ENCODE data around the gene LRRC37A. TPM values are rescaled to one million over a fixed set of nuclear protein-coding genes. Genes with fewer than 3 reads are reported as not detected.
"Not testable (repeated sequence)": the region's sequence is repeated elsewhere in the genome, so short reads cannot be mapped to it uniquely, and the experiment has no call there.

LRRC37A gene
- total RNA-seq, 6 experiments from 2014 or later, result 0.44 to 0.95 (median 0.63) TPM

DNA sequence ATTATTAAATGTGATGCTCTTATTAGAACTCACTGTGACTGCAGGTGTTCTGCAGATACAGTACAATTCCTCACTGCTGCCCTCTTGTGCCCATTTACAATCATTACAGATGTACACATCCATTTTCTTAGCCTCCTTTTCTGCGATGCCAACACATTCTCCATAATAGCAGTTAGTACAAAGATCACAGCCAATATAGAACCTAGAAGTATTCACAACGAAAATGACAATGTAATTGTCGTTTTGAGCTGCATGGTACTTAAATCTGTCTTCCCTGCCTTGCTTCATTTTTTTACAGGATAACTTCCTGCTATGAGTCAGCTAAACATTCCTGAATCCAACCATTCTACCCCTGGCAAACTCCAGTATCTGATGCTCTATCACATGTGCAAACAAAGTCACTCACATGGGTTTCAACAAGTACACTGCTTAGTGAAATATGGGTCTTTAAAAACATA lies 8.1 kb upstream of the LRRC37A start:
- H3K4me3 ChIP-seq; H3K9me3 ChIP-seq; H3K27ac ChIP-seq; H3K36me3 ChIP-seq; H3K27me3 ChIP-seq; H3K4me1 ChIP-seq; intact Hi-C loops (cut with DNase I): not testable (repeated sequence)
- ATAC-seq (peak; percentile 94 to 96 (median 94)), DNase-seq (peak in 1 of 3 donors; percentile 55)
- TF ChIP-seq, protein P1, sequence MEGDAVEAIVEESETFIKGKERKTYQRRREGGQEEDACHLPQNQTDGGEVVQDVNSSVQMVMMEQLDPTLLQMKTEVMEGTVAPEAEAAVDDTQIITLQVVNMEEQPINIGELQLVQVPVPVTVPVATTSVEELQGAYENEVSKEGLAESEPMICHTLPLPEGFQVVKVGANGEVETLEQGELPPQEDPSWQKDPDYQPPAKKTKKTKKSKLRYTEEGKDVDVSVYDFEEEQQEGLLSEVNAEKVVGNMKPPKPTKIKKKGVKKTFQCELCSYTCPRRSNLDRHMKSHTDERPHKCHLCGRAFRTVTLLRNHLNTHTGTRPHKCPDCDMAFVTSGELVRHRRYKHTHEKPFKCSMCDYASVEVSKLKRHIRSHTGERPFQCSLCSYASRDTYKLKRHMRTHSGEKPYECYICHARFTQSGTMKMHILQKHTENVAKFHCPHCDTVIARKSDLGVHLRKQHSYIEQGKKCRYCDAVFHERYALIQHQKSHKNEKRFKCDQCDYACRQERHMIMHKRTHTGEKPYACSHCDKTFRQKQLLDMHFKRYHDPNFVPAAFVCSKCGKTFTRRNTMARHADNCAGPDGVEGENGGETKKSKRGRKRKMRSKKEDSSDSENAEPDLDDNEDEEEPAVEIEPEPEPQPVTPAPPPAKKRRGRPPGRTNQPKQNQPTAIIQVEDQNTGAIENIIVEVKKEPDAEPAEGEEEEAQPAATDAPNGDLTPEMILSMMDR (IDR thresholded peaks at IDR 0.05), result peak; percentile 70 to 86 (median 78)
- 2% methylated on average over 3 of the region's 3 CpGs for WGBS (ENCODE audit: insufficient coverage, low coverage, low lambda C conversion rate, missing lambda C conversion rate)

DNA sequence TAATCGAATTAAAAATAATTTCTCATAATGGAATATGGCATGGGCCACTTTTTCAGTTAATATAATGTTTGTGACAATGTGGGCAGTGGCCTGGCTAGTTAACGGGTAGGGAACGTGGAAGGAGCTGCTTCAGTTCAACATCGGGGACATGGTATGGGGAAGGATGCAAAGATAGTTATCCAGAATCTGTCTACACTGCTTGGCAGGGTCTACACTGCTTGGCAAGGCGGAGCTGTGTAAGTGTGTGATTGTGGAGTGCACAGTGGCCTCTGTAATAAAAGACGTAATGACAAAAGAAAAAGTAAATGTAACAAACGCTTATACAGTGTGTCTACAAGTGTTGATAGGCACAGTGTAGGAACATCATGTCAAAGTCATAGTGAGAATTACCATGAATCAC lies 7.3 kb upstream of the LRRC37A start:
- H3K36me3 ChIP-seq; H3K9me3 ChIP-seq; H3K4me3 ChIP-seq; H3K4me1 ChIP-seq; DNase-seq; intact Hi-C loops (cut with DNase I); H3K27ac ChIP-seq; ATAC-seq; H3K27me3 ChIP-seq: not testable (repeated sequence)
- WGBS (ENCODE audit: insufficient coverage, low coverage, low lambda C conversion rate, missing lambda C conversion rate), result 75% methylated on average over 6 of the region's 7 CpGs

DNA sequence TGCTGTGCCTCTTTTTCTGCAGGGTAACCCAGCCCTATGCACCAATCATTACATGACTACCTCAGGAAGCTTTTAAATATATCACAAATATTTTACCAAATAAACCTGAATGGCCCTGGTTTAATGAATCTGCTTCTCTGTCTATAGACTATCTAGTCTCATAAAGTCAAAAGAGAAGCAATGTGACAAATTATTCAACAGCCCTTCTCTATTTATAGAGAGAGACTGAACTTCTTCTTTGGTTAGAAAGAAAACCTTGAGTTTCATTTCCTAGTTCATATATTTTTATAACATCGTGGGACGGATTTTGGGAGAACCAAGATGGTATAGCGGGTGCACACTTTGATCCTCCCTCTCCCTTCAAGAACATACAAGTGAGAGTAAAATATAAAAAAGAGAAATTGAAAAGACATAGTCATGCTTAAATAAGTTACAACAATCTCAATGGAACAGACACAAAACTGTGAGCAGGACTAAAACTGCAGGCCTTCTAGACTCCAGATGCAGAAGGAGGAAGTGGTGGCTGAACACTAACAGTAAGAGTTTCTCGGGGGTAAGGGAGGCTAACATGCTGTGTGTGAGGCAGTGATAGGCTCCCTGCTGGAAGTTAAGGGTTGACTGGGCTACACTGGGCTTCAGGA lies 3.9 kb upstream of the LRRC37A start:
- intact Hi-C loops (cut with DNase I); H3K36me3 ChIP-seq; H3K27me3 ChIP-seq; H3K4me1 ChIP-seq; H3K27ac ChIP-seq; H3K9me3 ChIP-seq; H3K4me3 ChIP-seq; DNase-seq: not testable (repeated sequence)
- 59% methylated on average over 4 of the region's 4 CpGs for WGBS (ENCODE audit: insufficient coverage, low coverage, low lambda C conversion rate, missing lambda C conversion rate)
- peak; percentile 32 to 78 (median 50) for ATAC-seq

DNA sequence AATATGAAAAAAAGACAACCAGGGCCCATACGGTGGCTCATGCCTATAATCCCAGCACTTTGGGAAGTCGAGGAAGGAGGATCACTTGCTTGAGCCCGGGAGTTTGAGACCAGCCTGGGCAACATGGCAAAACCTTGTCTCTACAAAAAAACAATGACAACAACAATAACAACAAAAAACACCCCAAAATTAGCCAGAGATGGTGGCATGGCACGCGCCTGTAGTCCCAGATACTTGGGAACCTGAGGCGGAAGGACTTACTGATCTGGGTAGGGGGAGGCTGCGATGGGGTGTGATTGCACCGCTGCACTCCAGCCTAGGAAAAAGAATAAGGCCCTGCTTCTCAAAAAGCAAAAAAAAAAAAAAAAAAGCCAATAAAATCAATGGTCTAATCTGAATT lies 3.3 kb upstream of the LRRC37A start:
- H3K27me3 ChIP-seq; intact Hi-C loops (cut with DNase I); H3K9me3 ChIP-seq; H3K36me3 ChIP-seq; H3K4me1 ChIP-seq; DNase-seq; H3K4me3 ChIP-seq; ATAC-seq; H3K27ac ChIP-seq: not testable (repeated sequence)
- WGBS (ENCODE audit: insufficient coverage, low coverage, low lambda C conversion rate, missing lambda C conversion rate), result 90% methylated on average over 7 of the region's 8 CpGs

DNA sequence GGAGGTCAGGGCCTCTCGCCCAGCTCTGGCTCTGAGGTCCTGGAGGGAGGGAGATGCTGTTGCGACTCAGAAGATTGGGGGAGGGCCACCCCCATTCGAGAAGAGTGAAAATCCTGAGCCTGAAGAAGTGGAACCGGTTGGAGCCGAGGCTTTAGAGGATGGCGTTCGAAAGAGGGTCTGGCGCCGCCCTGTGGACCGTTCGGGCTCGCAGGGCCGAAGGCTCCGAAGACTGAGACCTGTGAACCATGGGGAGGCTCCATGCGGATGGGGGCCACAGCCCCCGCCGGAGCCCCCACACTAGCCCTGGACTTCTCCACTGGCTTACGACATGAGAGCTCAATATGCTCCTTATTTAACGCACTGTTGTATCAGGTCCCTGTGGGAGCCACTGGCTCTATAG lies 46.3 kb downstream of the LRRC37A start:
- H3K36me3 ChIP-seq; H3K4me1 ChIP-seq; H3K9me3 ChIP-seq; H3K27ac ChIP-seq; H3K4me3 ChIP-seq; ATAC-seq; intact Hi-C loops (cut with DNase I); DNase-seq; H3K27me3 ChIP-seq: not testable (repeated sequence)
- WGBS (ENCODE audit: insufficient coverage, low coverage, low lambda C conversion rate, missing lambda C conversion rate), result no CpG with 5 or more reads among the region's 19 CpGs

DNA sequence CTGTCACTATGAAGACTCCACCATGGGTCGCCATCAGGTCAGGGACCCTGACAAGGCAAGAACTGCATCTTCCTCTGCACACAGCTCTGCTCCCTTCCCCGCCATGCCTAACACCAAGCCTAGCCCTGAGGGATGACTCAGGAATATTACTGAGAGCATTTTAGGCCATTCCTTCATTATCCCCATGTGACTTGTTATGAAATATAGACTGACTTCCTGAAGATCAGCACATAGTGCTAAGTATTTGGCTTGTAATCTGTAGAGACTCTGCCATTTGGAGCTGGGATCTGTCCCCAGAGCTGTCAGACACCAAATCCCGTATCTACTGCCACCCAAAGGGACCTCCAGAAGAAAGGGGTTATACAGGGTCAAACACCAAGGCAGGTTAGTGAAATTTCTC lies 47.2 kb downstream of the LRRC37A start:
- H3K4me1 ChIP-seq; H3K27me3 ChIP-seq; H3K27ac ChIP-seq; H3K9me3 ChIP-seq; intact Hi-C loops (cut with DNase I); DNase-seq; H3K4me3 ChIP-seq; H3K36me3 ChIP-seq: not testable (repeated sequence)
- peak; percentile 35 to 47 (median 46) for ATAC-seq
- WGBS (ENCODE audit: insufficient coverage, low coverage, low lambda C conversion rate, missing lambda C conversion rate), result no CpG with 5 or more reads among the region's 3 CpGs

DNA sequence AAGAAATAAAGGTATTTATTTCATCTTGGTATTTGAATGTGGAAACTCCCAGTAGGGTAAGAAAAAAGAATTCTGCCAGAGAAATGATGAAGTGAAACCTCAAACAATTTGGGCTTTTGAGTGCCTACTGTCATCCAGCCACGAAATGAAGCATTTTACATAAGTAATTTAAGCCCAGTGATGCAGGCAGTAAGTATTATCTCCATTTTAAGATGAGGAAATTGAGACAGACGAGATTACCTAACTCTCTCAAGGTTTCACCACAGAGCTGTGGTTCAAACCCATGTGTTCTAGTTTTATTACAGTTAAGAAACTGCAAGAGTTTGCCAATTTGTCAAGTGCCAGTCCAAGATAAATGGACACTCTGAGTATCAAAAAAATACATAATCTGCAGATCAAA lies 53.4 kb downstream of the LRRC37A start:
- DNase-seq, result not testable (repeated sequence)
- ATAC-seq, result peak in 2 of 4 donors; percentile 21 to 43
- no CpG with 5 or more reads among the region's 2 CpGs for WGBS (ENCODE audit: insufficient coverage, low coverage, low lambda C conversion rate, missing lambda C conversion rate)

DNA sequence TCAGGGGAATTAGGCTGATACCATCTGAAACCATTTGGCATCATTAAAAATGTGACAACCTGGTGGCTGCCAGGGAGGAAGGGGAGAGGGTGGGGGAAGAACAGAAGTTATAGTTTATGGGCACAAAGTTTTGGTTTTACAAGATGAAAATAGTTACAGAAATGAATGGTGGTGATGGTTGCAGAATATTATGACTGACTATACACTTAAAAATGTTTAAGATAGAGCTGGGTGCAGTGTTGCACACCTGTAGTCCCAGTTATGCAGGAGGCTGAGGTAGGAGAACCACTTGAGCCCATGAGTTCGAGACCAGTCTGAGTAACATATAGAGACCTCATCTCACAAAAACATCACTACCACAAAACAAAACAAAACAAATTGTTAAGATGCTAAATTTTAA lies 54.1 kb downstream of the LRRC37A start:
- not testable (repeated sequence) for ATAC-seq

More for the DNA sequence above, 53.4 kb downstream of the LRRC37A start:
- H3K27ac ChIP-seq; H3K36me3 ChIP-seq; H3K9me3 ChIP-seq; H3K4me3 ChIP-seq; intact Hi-C loops (cut with DNase I); H3K4me1 ChIP-seq; H3K27me3 ChIP-seq: not testable (repeated sequence)

DNA sequence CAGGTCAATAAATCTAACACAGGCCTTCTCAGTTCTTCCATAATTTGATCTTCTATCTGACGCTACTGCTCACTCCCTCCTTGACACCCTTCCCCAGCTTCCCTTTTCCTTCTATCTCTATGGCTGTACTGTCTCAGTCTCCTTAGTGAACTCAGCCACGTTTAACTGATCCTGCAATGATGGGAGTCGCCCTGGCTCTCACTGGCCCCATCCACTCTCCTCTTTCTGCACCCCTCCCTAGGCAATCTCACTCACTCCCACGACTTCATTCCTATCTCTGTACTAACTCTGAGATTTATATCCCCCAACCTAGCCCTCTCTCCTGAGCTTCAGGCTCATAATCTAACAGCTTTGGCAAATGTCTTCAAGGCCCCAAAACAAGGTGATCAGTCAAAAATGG lies 58.9 kb downstream of the LRRC37A start:
- peak in 1 of 4 donors; percentile 14 for ATAC-seq
- H3K9me3 ChIP-seq; H3K27ac ChIP-seq; DNase-seq; H3K4me1 ChIP-seq; intact Hi-C loops (cut with DNase I); H3K4me3 ChIP-seq; H3K36me3 ChIP-seq; H3K27me3 ChIP-seq: not testable (repeated sequence)
- no CpG with 5 or more reads among the region's 4 CpGs for WGBS (ENCODE audit: insufficient coverage, low coverage, low lambda C conversion rate, missing lambda C conversion rate)

More for the DNA sequence above, 54.1 kb downstream of the LRRC37A start:
- H3K9me3 ChIP-seq; H3K27me3 ChIP-seq; H3K4me3 ChIP-seq; H3K4me1 ChIP-seq; H3K27ac ChIP-seq; DNase-seq; intact Hi-C loops (cut with DNase I); H3K36me3 ChIP-seq: not testable (repeated sequence)
- no CpG with 5 or more reads among the region's 1 CpG for WGBS (ENCODE audit: insufficient coverage, low coverage, low lambda C conversion rate, missing lambda C conversion rate)

DNA sequence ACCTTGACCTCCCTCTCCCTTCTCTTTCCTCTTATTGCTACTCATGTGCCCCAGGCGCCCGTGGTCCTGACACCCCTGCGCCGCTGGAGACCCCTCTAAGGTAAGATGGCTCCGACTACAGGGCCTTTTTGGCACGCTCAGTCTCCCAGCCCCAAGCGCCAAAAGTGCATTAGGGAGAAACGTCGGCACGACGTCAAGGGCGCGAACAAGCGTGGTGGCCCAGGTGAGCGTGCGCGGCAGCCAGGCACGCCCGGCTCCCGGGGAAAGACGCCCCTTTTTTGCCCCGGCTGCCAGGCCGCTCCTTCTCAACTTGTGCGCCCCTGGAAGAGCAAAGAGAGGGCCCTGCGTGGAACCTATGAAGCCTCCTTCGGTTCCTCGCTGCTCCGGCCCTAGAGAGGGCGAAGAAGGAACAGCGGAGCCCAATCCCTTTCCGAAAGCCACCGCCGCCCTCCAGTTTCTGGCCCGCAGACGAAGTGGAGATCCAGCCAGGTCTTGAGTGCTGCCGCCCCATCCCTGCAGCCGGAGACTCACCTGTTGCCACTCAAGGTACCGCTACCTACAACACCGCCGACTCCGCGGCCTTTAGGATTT lies 66.3 kb downstream of the LRRC37A start:
- H3K4me3 ChIP-seq; H3K9me3 ChIP-seq; H3K27ac ChIP-seq; H3K4me1 ChIP-seq; H3K27me3 ChIP-seq; DNase-seq; H3K36me3 ChIP-seq; intact Hi-C loops (cut with DNase I): not testable (repeated sequence)
- WGBS (ENCODE audit: insufficient coverage, low coverage, low lambda C conversion rate, missing lambda C conversion rate), result no CpG with 5 or more reads among the region's 42 CpGs
- peak; percentile 34 to 59 (median 42) for ATAC-seq

DNA sequence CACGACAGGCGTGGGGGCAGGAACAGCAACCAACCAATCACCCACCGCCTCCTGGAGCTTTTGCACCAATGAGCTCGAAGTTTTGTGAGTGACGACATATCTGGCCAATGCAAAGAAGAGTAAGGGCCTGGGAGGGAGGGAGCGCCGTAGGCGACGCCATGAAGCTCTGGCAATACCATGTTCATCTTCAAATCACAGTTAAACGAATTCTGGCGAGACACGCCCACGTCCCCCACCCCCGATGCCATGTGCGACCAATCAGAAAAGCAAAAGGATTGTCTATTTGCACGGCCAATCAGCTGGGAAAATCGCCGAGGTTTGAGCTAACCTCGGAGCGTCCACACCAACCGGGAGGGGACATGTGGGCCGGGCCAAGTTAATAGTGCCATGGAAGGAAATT lies 66.8 kb downstream of the LRRC37A start, which contains the start of gene ARL17B:
Gene ARL17B (minus strand): TSS at position 12 of the 400 bp plus-strand sequence. CDS start 3,369 bp downstream, outside the sequence.
- H3K27ac ChIP-seq; H3K9me3 ChIP-seq; H3K4me1 ChIP-seq; intact Hi-C loops (cut with DNase I); H3K4me3 ChIP-seq; H3K27me3 ChIP-seq; H3K36me3 ChIP-seq: not testable (repeated sequence)
- DNase-seq (peak; percentile 61 to 97 (median 77)), ATAC-seq (peak; percentile 96 to 100 (median 99))
- 0% methylated on average over 2 of the region's 22 CpGs for WGBS (ENCODE audit: insufficient coverage, low coverage, low lambda C conversion rate, missing lambda C conversion rate)

Data from right lobe of liver (tissue), 6 donors.